NCI-H226 (cell line): ENCODE measurements around the gene CELF6.
"Not testable (repeated sequence)": the region's sequence is repeated elsewhere in the genome, so short reads cannot be mapped to it uniquely, and the experiment has no call there.

Experiments used
- DNase-seq: peaks from one replicate; pipeline ENCODE4 v3.0.0-alpha.2; 2015

CELF6 gene

DNA sequence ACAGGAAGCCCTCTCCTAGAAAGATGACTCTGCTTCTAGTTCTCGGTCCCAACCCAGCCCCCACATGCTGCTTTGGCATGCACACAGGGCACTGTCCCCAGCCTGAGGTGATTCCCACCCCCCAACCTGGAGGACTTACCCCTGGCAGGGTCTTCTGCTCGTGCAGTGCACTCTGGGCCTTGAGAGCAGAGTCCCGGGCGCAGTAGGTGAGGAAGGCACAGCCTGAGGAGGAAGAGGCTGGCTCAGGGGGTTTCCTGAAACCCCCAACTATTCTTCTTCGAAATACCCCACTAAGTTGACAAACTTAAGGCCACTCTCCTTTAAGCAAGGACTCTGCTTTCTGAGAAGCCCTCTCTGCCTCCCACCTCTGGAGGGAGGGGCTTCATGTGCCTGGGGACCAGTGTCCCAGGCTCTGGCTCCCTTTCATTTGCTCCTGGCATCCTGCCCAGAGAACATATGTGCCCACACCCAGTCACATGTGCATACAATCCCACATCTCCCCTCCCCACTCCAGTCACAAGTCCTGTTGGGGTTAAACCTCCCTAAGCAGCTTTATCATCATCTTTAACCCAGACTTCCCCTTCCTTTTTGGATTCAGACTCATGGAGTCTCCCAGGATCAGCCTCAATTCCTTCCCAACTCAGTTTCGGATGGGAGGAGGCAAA, 4.1 kb downstream of the CELF6 start:
- no peak for DNase-seq

DNA sequence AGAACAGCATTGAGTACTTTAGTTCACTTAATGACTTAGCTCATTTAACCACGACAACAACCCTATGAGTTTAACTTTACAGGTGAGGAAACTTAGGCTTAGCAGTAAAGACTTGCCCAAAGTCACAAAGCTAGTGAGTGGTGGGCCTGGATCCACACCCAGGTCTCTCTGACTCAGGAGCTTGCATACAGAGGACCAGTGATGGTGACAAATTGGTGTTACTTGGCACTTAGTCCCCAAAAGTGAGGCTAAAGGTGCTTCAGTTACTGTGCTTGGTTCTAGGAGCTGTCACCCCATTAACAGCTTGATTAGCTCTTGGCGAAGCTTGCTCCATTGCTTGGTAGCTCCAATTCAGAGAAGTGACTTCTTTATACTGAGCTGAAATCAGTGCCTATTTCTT, 6.1 kb downstream of the CELF6 start:
- no peak for DNase-seq

DNA sequence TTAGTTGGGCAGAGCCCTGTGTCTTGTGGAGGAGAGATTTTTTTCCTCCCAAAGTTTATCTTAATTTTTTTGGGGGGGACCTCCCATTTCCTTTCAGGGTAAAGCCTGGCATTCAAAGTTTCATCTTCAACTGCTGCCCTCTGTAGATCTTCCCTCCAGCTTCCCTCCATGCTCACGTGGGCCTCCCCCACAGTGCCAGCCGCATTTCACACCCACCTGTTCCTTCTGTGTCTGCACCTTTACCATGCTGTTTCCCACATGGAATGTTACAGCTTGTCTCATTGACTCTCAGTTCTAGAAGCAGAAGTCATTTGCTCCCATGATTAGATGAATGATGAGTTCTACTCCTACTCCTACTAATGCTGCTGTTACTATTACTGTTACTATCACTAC, 6.5 kb downstream of the CELF6 start:
- no peak for DNase-seq

DNA sequence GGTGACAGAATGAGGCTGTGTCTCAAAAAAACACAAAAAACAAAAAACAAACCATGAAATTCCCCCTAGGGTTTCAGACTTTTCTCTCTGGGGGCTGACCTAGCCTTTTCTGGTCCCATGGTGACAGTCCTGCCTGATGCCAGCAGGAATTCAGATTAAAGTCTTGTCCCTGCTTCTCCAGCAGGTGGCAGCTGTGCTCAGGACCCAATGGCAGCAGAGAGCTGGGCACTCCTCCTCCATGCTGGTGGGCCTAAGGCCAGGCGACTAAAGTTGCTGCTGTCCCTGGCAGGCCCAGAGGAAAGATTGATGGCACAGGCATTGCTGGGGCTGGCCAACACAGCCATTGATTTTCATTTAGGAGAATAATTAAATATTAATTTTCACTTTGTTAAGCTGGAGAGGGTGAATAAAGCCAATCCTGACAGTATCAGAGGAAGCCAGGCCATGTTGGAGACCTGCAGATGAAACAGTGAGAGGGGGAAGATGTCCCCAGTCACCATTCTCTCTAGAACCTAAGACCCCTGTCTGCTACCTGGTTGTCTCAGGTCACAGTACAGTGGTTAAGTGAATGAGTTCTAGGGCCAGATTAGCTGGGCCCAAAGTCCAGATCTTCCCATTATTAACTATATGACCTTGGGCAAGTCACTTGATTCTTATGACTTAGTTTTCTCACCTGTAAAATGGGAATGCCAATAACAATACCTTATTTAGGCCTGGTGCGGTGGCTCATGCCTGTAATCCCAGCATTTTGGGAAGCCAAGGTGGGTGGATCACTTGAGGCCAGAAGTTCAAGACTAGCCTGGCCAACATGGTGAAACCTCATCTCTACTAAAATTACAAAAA, 7.1 kb downstream of the CELF6 start:
- DNase-seq: peak; percentile 56

DNA sequence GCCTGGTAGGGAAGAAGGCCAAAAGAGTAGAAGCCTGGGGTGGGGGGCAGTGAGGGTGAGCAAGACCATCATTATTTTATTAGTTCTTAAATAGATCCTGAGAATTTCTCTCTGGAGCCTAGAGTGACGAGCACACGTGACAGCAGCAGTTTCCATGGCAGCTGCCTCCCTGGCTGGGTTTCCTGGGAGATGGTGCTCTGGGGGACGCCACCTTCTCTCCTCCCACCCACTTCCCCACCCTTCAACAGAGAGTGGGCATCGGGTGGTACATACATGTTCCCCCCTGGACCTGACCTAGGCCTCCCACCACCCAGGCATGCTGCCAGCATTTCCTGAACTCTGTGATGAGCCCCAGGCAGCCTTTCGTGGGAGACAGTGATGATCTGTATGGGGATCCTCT, 12.9 kb downstream of the CELF6 start:
- no peak for DNase-seq

DNA sequence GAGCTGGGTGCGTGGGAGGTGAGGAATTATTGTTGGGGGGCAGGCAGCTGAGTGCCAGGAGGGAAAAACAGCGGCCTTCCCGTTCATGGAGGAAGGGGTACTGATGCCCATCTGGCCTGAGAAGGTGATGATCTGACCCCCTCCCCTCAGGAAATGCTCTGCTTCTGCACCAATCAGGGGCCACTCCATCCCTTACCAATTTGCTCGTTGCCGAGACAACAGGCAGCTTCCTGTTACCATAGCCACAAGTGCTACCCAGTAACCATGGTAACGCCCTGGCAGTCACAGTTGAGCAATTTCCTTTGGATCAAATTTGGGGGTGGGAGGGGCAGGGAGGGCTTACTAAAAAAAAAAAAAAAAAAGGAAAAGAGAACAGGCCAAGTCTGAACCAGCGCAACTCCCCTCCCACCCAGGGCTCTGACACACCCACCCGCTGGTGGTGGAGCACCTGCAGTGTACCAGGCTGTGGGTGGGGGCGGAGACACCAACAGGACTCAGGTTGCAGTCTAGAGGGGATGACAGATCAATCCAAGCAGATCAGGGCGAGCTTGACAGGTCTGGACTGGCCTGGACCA, 13.7 kb downstream of the CELF6 start:
- no peak for DNase-seq

DNA sequence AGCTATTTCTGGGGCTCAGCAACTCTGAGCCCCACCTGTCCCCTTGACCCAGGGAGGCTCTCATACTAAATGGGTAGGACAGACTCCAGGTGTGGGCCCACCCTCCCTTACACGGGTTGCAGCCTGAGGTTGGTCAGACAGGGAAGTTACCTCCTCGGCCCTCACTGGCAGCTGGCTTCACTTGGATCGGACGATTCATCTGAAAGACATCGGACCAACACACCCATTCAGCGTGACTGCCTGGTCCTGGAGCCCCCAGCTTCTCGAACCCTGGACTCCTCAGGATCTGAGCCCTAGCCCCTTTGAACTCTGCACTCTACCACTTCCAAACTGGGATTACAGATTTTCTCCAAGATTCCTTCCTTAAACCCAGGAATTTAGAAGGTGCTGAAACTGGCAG, 15.4 kb downstream of the CELF6 start:
- no peak for DNase-seq

DNA sequence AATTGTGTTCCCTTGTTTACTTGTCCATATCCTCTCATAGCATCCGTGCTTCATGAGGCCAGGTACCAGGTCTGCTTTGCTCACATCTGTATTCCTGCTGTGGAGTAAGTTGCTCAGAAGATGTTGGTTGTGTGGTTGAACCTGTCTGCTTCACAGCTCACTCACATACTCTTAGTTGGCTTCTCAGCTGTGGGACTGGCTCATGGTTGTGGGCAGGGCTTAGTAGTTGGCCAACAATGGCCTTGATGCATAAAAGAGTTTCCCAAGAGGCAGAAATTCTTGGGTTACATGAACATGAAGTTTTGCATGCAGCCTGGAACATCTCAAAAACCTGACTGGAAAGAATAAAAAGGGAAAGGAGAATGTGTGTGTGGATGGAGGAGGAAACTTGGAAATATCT, 17.0 kb downstream of the CELF6 start:
- no peak for DNase-seq

DNA sequence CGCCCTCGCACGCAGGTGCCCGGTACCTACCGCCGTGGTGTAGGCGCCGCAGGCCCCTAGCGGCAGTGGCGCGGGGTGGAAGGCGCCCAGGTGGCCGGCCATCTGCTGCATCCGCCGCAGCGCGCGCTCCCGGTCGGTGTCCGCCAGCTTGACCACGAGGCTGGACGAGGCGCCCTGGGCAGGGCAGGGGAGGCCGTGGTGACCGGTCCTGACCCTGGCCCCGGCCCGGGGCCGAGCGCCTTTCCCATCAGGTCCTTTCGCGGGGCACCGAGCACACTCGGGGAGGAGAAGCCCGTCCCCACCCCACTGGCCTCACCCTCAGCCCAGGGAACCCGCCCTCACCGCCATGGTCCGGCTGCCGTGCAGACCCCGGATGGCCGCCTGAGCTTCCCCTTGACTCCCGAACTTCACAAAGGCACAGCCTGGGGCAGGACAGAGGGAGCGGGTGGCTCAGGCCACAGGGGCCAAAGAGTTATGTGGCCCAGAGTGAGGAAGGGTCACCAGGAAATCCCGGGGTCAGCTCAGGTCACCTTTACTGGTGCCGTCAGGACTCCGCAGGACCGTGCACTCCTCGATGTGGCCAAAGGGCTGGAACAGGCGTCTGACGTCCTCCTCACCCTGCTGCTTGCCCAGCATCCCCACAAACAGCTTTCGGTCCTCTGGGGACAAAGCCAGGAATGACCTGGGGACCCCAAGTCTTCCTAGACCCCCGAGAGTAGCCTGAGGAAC, 30.2 kb downstream of the CELF6 start:
- no peak for DNase-seq

DNA sequence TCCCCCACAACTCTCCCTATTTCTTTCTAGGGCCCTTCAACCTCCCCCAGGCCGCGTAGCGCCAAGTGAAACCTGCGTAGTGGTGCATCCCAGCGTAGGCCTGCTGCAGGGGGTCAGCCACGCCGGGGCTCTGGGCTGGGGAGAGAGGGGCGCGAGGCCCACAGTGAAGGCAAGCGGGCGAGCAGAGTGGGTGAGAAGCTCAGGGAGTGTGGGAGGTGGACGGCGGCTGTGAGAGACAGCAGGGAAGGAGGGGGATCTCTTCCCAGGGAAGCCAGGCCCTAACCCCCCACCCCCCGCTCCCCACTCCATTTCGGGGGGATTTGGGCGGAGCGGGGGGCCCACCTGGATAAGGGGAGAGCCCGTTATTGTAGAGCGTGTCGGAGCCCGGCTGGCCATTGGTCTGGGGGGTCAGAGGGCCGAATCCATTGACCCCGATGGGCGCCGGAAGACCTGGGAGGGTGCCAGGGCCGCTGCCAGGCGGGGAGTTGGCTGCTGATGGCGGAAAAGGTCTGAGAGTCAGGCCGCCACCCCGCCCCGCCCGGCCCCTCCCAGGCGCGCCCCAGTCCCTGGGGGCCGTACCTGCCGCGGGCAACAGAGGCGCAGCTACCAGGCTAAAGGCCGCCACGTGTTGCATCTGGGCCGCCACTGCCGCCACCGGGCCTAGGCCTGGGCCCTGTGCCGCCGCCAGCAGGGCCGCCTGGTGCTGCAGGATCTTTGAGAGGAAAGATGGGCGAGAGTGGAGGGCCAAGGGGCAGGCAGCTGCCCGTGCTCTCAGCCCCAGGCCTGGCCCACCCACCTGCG, 31.0 kb downstream of the CELF6 start:
- DNase-seq: no peak

DNA sequence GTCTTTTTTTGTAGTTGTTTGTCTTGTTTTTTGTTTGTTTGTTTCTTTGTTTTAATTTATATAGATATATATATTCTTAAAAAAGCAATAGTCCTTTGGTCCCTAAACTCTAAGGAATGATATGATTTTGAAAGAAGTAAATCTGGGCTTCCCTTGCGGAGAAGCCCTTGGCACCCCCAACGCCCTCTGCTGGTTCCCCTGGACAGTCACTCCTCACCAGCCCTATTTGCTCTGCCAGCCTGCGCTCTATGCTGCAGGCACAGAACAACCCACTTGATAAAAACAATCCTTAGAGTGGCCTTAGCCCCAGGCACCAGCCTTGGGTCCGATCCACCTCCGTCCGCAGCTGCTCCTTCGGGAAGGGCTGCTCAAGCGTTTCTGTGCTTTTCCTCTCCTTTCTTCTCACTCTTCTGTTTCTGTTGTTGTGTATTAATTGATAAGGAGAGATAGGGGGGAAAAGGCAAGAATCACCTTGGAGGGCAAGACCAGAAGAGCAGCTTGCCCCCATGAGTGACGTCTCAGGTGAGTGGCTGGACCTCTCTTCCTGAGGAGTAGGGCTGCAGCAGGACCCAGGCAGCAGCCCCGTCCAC, 33.9 kb downstream of the CELF6 start:
- no peak for DNase-seq

DNA sequence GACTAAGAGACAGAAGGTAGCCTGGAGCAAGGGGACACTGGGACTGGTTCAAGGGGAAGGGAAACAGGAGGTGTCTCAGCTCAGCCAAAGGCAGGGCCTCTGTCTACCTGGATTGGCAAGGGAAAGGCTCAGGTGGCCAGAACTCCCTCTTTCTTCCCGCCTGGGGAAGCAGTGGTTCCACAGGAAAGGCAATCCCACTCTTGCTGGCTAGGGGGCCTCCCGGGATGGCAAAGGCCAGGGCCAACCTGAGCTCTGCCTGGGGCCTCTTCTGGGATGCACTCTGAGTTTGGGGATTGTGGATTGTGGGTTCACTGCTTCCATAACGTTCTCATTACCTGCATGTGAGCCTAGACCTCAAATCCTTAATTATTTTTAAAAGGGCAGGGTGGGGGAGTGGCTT, 34.6 kb downstream of the CELF6 start:
- DNase-seq: no peak

DNA sequence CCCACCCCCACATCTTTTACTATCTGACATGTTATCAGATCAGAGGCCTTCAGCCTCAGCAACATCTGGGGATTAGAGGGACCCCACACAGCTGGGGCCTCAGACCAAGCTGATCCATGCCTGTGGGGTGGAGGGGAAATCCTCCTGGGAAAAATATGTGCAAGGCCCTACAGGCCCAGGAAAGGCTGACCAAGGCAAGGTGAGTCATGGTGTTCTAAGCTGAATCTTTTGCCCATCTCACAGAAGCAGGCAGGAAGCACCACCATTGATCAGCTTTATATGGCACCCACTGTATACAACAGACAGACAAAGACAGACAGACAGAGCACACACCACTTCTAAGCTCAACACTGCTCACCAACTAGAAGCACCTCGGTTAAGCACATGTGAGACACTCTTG, 35.2 kb downstream of the CELF6 start:
- peak; percentile 41 for DNase-seq

DNA sequence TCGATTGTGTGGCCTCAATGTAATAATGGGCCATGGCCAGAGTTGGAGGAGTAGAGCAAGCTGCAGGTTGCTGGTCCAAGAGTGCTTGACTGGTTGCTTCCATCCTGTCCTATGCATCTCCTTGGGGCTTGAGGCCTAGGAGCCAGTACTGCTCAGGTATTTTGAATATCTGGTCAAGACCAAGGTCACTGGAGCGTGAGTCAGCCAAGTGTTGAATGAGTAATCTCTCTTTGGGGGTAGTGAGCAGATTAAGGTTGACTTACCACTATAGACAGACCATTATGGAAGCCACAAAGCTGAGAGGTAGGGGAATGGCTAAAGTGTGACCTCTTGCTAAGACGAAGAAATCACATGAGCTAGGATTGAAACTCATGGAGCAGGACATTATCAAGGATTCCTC, 38.2 kb downstream of the CELF6 start:
- no peak for DNase-seq

DNA sequence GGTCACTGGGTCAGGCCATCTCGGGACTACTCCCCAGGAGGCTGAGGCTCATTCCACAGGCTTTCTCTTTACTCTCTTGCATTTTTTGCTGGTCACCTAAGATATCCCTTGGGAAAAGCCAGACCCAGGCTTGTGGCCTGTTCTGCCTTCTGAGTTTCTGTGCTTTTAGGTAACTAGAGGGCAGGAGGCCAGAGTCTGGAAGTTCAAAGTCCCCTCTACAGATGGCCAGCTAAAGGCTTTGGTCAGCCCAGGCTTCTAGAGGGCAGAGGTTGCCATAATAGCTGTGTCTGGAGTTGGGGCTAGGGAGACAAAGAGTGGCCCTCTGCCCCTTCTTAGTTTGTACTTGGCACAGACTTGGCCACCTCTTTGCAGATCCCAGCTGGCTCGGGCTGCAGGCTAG, 39.2 kb downstream of the CELF6 start:
- DNase-seq: no peak

DNA sequence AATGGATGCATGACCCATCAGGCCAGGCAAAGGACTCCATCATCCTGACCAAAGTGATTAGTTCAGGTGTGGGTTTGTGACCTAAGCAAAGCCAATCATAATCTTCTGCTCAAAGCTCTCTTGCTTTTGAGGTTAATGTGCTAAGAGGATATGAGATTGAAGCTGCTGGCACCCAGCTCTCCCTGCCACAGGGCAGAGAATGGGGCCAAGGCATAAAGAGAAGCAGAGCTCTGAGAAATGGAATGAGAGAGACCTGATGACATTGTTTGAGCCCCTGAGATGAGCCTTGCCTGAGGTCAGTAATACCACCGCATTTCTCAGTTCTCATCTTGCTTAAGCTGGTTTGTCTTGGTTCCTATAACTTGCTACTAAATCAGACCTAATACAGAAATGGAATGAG, 41.2 kb downstream of the CELF6 start:
- DNase-seq: no peak

DNA sequence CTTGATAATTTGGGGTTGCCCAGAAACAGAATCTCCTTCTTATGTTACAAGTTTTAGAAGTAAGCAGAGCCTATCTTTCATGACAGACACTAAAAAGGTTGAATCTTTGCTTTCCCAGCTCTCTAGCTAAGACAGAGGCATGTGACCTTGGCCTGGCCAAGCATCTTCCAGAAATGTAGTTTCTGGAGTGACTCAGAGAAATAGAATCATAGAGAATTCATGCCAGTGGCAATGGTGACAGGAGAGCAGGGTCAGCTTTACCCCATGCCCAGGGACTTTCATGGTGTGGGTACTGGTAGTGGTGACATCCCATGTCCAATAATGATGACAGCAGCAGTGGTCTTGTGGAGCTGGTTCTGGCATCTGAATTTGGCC, 43.6 kb downstream of the CELF6 start:
- no peak for DNase-seq

DNA sequence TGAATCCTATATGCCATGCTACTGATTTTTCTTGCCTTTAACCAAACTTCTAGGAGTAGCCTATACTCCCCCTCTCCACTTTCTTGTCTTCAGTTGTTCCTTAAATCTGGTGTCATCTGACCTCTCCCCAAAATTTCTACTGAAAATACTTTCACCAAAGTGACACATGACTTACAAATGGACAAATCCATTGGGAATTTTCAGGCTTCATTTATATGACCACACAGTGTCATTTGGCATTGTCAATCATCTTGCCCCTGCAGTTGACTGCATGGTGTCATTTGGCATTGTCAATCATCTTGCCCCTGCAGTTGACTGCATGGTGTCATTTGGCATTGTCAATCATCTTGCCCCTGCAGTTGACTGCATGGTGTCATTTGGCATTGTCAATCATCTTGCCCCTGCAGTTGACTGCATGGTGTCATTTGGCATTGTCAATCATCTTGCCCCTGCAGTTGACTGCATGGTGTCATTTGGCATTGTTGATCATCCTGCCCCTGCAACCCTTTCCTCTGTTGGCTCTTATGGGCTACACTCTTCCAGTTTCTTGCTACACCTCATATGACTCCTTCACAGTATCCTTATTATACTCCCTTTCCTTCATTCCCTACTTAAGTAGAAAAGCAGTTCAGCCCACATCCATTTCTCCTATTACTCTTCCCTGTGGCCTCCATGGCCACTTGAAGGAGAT, 44.2 kb downstream of the CELF6 start:
- not testable (repeated sequence) for DNase-seq

DNA sequence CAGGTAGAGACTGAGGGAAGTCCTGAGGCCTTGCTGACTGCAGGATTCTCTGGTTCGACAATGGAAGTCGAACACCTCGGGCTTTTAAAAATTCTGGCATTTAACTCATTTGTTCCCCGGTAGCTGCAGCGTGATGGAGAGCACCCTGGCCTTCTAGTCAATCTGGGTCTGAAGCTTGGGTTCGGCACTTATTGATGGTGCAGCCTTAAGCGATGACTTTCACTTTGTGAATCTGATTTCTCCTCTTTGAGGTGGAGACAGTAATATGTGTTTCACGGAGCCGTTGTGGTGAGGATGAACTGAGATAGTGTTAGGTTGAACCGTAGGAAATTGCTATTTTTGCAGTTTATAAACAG, 47.0 kb downstream of the CELF6 start:
- DNase-seq: no peak

DNA sequence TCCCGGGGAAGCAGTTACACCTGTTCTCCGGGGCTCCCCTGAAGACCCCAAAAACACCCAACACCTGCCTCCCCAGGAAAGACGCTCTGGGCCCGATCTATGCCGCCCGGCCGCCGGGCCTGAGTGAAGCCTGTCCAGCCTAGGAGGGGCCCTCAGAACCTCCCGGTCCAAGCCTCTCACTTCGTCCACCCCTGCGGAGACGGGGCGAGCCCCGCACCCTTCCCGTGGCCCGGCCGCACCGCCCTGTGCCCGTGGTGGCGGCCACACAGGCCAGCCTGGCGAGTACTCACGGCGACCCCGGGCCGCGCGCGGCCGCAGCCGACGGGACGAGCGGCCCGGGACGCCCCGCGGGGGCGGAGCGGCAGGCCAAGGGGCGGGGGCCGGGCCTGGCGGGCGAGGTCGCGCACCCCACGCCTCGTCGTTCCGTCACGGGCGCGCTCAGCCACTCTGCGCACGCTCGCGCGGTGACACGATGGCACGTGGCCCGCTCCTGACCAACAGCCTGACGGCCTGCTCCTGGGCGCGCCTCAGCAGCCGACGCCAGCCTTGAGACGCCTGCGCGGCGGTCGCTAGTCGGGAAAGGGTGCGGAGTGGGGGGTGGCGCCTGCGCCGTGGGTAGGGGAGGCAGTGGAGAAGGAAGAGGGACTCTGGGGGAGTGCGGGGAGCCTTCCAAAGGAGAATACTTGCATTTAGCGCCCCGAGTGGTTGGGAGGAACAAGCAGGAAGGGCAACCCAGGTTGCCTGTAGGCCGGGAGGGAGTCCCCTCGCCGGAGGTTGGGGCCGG, 47.6 kb downstream of the CELF6 start, which contains the start of gene PARP6:
TSS of gene PARP6 (minus strand) at position 342 of the 784 bp plus-strand sequence. CDS start 5,077 bp downstream, outside the sequence.
- peak; percentile 100 for DNase-seq

DNA sequence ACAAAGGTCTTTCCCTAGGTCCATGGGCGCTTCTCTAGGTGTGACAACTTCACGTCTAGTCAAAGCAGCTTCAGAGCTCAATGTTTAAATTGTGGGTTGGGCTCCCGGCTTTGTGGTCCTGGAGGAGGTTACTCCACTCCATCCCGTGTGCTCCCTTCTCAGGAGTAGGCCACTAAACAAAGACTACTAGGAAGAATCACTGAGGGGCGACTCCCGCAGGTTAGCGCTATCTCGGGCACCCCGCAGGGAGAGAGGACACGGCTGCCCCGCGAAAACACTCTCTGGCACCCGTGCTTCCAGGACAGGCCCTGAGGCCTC, 48.1 kb downstream of the CELF6 start:
- DNase-seq: no peak
